ENCODE results near the gene LRBA. TPM values are rescaled to one million over a fixed set of nuclear protein-coding genes. Genes with fewer than 3 reads are reported as not detected.

LRBA gene
- total RNA-seq, 1 donor from 2014 or later: 39.9 TPM

DNA sequence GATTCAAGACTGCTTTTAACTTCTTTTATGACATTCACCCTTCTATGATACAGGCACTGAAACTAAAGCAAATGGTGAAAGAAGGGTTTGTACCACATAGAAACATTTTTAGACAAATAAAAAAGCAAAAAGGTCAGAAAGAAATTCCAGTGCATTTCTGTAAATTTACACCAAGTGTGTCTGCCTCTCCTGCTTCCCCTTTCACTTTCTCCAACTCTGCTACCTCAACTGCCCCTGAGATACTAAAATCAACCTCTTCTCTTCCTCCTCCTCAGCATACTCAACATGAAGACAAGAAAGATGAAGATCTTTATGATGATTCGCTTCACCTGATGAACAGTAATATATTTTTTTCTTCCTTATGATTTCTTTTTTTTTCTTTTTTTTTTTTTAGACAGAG, 187.9 kb downstream of the LRBA start:
- Histone ChIP-seq H3K9me3 (no peaks in the 10 kb centered on the region), H3K36me3 (peaks cover 11% of the 10 kb centered on the region), H3K27ac (no peak overlapping the region), H3K4me3 (no peak overlapping the region), H3K4me1 (no peaks in the 10 kb centered on the region), H3K27me3 (no peaks in the 10 kb centered on the region)
- intact Hi-C loops (cut with DNase I): no loop called here
- ATAC-seq (no peak), DNase-seq (no peak)
- TF ChIP-seq, protein P1, sequence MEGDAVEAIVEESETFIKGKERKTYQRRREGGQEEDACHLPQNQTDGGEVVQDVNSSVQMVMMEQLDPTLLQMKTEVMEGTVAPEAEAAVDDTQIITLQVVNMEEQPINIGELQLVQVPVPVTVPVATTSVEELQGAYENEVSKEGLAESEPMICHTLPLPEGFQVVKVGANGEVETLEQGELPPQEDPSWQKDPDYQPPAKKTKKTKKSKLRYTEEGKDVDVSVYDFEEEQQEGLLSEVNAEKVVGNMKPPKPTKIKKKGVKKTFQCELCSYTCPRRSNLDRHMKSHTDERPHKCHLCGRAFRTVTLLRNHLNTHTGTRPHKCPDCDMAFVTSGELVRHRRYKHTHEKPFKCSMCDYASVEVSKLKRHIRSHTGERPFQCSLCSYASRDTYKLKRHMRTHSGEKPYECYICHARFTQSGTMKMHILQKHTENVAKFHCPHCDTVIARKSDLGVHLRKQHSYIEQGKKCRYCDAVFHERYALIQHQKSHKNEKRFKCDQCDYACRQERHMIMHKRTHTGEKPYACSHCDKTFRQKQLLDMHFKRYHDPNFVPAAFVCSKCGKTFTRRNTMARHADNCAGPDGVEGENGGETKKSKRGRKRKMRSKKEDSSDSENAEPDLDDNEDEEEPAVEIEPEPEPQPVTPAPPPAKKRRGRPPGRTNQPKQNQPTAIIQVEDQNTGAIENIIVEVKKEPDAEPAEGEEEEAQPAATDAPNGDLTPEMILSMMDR (IDR thresholded peaks at IDR 0.05): no peak

DNA sequence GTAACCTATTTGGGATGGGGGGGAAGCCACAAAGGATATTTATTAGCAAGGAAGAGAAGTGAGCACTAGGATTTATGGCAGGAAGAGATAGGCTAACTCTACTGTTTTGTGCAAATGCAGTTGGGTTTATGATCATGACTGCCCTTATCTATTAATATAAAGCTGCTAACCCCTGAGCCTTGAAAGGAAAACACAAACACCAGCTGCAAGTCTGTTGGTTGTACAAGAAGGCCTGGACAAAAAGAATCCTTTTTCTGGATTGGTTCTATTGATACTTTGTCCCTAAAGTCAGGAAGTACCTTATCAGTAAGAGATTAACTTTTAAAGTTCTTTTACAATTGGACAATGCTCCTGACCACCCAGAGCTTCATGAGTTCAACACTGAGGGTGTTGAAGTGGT, 188.8 kb downstream of the LRBA start:
- intact Hi-C loops (cut with DNase I): no loop called here
- Histone ChIP-seq H3K27ac (no peak overlapping the region), H3K27me3 (no peaks in the 10 kb centered on the region), H3K36me3 (peaks cover 11% of the 10 kb centered on the region), H3K4me3 (no peak overlapping the region), H3K9me3 (no peaks in the 10 kb centered on the region), H3K4me1 (peaks cover 3% of the 10 kb centered on the region)
- no peak for ATAC-seq
- TF ChIP-seq, protein P1 (IDR thresholded peaks at IDR 0.05): no peak
- DNase-seq: no peak

DNA sequence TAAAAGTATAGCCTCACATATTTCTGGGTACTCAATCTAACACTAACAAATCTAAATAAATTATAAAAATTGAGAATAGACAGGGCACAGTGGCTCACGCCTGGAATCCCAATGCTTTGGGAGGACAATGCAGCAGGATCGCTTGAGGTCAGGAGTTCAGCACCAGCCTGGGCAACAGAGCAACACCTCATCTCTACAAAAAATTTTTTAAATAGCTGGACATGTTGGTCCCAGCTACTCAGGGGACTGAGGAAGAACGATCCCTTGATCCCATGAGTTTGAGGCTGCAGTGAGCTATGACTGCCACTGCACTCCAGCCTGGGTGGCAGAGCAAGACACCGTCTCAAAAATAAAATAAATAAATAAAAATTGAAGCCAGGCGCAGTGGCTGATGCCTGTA, 192.7 kb downstream of the LRBA start:
- Histone ChIP-seq H3K27ac (no peak overlapping the region), H3K27me3 (no peaks in the 10 kb centered on the region), H3K4me1 (peaks cover 3% of the 10 kb centered on the region), H3K36me3 (no peaks in the 10 kb centered on the region), H3K4me3 (no peak overlapping the region), H3K9me3 (no peaks in the 10 kb centered on the region)
- DNase-seq (no peak), ATAC-seq (no peak)
- intact Hi-C loops (cut with DNase I): no loop called here
- TF ChIP-seq, protein P1 (IDR thresholded peaks at IDR 0.05): no peak

DNA sequence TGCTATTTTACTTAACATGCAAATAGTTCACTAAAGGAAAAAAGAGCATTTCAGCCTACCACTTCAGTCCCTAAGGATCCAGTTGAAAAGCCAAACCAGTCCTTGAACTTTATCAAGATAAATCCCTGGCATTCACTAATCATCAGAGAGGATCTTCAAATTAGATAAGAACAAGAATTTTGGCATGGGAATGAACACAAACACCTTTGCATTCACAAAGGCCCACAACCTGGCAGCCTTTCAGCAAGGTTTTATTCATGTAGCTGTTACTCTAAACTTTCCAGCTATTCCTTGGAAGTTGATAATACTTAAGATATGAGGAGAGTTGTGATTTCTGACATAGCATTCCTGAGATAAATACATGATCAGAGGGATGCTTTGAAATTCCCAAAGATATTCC, 193.4 kb downstream of the LRBA start:
- TF ChIP-seq, protein P1 (IDR thresholded peaks at IDR 0.05): no peak
- Histone ChIP-seq H3K36me3 (no peaks in the 10 kb centered on the region), H3K4me1 (peaks cover 3% of the 10 kb centered on the region), H3K27me3 (no peaks in the 10 kb centered on the region), H3K9me3 (no peaks in the 10 kb centered on the region), H3K27ac (no peak overlapping the region), H3K4me3 (no peak overlapping the region)
- ATAC-seq (no peak), DNase-seq (no peak)
- intact Hi-C loops (cut with DNase I): no loop called here

DNA sequence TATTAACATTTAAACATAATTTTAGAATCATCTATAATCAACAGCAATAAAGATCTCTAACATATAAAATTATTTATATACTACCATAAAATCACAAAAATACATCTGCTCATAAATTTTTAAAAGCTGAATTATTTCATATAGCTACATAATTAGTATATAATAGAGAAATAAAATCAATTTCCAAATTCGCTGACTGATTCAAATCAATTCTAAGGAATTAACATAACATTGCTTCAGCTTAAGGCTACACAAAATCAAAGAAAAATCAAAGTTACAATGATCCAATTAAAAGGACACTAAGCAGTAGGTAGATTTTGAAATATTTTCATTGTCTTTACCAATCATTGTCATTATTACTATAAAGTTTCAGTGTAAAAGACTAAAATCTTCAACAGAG, 194.7 kb downstream of the LRBA start:
- DNase-seq: no peak
- Histone ChIP-seq H3K27ac (no peak overlapping the region), H3K4me3 (no peak overlapping the region), H3K27me3 (no peaks in the 10 kb centered on the region), H3K4me1 (peaks cover 3% of the 10 kb centered on the region), H3K36me3 (no peaks in the 10 kb centered on the region), H3K9me3 (no peaks in the 10 kb centered on the region)
- intact Hi-C loops (cut with DNase I): no loop called here
- ATAC-seq: no peak
- TF ChIP-seq, protein P1 (IDR thresholded peaks at IDR 0.05): no peak

DNA sequence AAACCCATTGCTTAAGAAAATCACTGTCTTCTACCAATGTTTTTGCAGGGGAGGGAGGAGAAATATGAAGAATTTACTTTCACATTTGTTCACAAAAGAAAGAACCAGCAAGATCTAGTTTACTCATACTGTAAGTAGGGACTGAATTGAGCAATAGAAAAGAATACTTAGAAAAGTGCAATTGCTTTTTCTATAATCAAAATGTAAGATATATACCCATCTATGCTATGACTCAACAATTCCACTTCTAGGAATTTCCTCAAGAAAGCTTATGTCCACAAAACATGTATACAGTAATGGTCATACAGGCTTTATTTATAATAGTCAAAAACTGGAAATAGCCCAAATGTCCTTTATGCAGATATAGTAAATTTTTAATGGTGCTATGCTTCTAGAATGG, 196.4 kb downstream of the LRBA start:
- H3K27me3 ChIP-seq: no peaks in the 10 kb centered on the region
- no peak for ATAC-seq
- TF ChIP-seq, protein P1 (IDR thresholded peaks at IDR 0.05): no peak
- H3K36me3 ChIP-seq: no peaks in the 10 kb centered on the region
- no peaks in the 10 kb centered on the region for H3K9me3 ChIP-seq
- intact Hi-C loops (cut with DNase I): no loop called here
- peaks cover 3% of the 10 kb centered on the region for H3K4me1 ChIP-seq
- H3K27ac ChIP-seq: no peak overlapping the region
- DNase-seq: no peak
- H3K4me3 ChIP-seq: no peak overlapping the region
